K562 (cell line): ENCODE data around the gene PDGFA. TPM values are rescaled to one million over a fixed set of nuclear protein-coding genes. Genes with fewer than 3 reads are reported as not detected.
A peak's percentile ranks its signal among the peaks of the same experiment; 100 is the strongest.

Experiments used
- CREM ChIP-seq: IDR thresholded peaks from 2 replicates; pipeline ENCODE4 v1.6.1; 2014; ENCODE audit warnings: antibody characterized with exemption, low read depth
- GATAD2B ChIP-seq: fragments of 450-650 bp; IDR thresholded peaks from 2 replicates; pipeline ENCODE4 v1.6.1; 2017; ENCODE audit warnings: mild to moderate bottlenecking, borderline replicate concordance
- MCM3 ChIP-seq: fragments of 450-650 bp; IDR thresholded peaks from 2 replicates; pipeline ENCODE4 v1.6.1; 2016
- RBM22 ChIP-seq: fragments of 200-400 bp; formaldehyde crosslinking; IDR thresholded peaks from 2 replicates; pipeline ENCODE4 v1.6.1; 2018; ENCODE audit warnings: low read length, low read depth; ENCODE audit not compliant: poor library complexity, severe bottlenecking
- ZFX ChIP-seq: sonication (generic); formaldehyde crosslinking; IDR thresholded peaks from 2 replicates; pipeline ENCODE4 v1.8.0; 2022; ENCODE audit warnings: mild to moderate bottlenecking, missing genetic modification reagents, moderate library complexity
- ZNF639 ChIP-seq, 2 experiments: fragments of 200-800 bp in 1 of 2; sonication (Bioruptor generic) in 1 of 2; sonication (generic) in 1 of 2; formaldehyde crosslinking in 1 of 2; IDR thresholded peaks in 1 of 2; conservative IDR thresholded peaks in 1 of 2; 2 replicates each; pipeline versions ENCODE4 v1.5.0 to v1.6.1; 2016 to 2020; ENCODE audit warnings: missing compliant biosample characterization in 1 of 2, missing genetic modification characterization in 1 of 2, missing genetic modification reagents in 1 of 2
- polyA plus RNA-seq, 8 experiments: library from polyadenylated mRNA; depleted of rRNA in 4 of 8; stranded (reverse) in 5 of 8; unstranded in 3 of 8; fragments of >200 nt; fragmentation: Nextera tagmentation in 2 of 8; fragmentation: Illumina TruSeq in 1 of 8; extraction: Ambion mirVana in 2 of 8; extraction: Trizol in 1 of 8; gene quantifications; 2 replicates each; pipeline versions ENCODE4 v1.2.1 to v1.2.3, GENCODE V29; 2011 to 2014; ENCODE audit warnings: inconsistent platforms in 1 of 8, missing spikeins in 1 of 8
- total RNA-seq, 7 experiments: library from RNA; depleted of rRNA in 6 of 7; stranded (reverse); fragments of >200 nt in 6 of 7; fragmentation: Illumina TruSeq in 2 of 7; extraction: Trizol in 2 of 7; gene quantifications; 2 replicates each; pipeline versions ENCODE4 v1.2.1 to v1.2.3, GENCODE V29; 2011 to 2021; ENCODE audit warnings: low replicate concordance in 1 of 7
- TF ChIP-seq, protein P1 (sequence below): fragments of 200-600 bp; sonication (generic); IDR thresholded peaks from one replicate; pipeline ENCODE4 v1.6.1; 2012; ENCODE audit warnings: mild to moderate bottlenecking, low read depth, low read length, inconsistent platforms
- TF ChIP-seq, protein P2 (sequence below): fragments of 450-650 bp; IDR thresholded peaks from 2 replicates; pipeline ENCODE4 v1.6.1; 2016
- TF ChIP-seq, protein P3 (sequence below): fragments of 450-650 bp; formaldehyde crosslinking; IDR thresholded peaks from 2 replicates; pipeline ENCODE4 v1.4.0; 2022; ENCODE audit warnings: missing genetic modification characterization

Gene PDGFA
- total and polyA plus RNA-seq, 9 of the 15 experiments (the other 6 are each of a cell fraction or from before 2014, with no cell fraction given): 2.5 to 10.2 (median 4.6) TPM

DNA sequence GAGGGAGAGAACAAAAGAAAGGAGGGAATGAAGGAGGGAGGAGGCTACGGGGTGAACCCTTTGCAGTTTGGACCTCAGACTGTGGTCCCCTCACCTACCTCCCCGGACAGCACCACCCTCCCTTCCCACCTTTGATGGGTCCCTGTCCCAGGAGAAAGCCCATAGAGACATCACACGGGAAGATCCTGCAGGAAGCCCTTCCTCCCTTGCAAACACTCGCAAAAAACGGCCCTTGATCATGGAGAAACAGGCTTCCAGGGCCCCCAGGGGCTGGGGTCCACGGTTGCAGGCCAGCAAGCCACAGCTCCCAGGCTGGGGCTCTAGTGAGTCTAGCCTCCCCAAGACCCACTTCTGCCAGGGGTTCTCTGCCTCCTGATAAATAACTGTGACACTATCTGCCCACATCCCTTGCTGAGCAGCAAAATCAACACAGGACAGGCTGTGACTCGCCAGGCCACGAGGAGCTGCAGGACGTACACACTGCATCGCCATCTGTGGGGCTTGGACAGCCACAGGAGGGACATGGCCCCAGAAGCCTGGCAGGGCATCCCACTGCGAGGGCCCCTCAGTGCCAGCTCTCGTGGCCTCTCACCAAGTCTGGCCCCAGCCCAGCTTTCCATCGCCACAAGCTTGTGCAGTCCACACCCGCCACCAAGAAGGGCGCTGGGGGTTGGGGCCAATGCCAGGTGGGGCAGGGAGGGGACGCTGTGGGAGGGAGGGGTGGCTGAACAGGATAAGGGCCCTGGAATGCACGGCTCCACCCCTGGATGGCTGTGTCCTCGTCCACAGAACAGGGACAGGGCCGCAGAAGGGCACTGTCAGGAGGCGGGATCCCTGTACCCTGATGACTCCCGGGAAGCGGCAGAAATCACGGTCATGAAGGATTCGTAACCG, 34.2 kb downstream of the PDGFA start (continued):
- TF ChIP-seq, protein P1, sequence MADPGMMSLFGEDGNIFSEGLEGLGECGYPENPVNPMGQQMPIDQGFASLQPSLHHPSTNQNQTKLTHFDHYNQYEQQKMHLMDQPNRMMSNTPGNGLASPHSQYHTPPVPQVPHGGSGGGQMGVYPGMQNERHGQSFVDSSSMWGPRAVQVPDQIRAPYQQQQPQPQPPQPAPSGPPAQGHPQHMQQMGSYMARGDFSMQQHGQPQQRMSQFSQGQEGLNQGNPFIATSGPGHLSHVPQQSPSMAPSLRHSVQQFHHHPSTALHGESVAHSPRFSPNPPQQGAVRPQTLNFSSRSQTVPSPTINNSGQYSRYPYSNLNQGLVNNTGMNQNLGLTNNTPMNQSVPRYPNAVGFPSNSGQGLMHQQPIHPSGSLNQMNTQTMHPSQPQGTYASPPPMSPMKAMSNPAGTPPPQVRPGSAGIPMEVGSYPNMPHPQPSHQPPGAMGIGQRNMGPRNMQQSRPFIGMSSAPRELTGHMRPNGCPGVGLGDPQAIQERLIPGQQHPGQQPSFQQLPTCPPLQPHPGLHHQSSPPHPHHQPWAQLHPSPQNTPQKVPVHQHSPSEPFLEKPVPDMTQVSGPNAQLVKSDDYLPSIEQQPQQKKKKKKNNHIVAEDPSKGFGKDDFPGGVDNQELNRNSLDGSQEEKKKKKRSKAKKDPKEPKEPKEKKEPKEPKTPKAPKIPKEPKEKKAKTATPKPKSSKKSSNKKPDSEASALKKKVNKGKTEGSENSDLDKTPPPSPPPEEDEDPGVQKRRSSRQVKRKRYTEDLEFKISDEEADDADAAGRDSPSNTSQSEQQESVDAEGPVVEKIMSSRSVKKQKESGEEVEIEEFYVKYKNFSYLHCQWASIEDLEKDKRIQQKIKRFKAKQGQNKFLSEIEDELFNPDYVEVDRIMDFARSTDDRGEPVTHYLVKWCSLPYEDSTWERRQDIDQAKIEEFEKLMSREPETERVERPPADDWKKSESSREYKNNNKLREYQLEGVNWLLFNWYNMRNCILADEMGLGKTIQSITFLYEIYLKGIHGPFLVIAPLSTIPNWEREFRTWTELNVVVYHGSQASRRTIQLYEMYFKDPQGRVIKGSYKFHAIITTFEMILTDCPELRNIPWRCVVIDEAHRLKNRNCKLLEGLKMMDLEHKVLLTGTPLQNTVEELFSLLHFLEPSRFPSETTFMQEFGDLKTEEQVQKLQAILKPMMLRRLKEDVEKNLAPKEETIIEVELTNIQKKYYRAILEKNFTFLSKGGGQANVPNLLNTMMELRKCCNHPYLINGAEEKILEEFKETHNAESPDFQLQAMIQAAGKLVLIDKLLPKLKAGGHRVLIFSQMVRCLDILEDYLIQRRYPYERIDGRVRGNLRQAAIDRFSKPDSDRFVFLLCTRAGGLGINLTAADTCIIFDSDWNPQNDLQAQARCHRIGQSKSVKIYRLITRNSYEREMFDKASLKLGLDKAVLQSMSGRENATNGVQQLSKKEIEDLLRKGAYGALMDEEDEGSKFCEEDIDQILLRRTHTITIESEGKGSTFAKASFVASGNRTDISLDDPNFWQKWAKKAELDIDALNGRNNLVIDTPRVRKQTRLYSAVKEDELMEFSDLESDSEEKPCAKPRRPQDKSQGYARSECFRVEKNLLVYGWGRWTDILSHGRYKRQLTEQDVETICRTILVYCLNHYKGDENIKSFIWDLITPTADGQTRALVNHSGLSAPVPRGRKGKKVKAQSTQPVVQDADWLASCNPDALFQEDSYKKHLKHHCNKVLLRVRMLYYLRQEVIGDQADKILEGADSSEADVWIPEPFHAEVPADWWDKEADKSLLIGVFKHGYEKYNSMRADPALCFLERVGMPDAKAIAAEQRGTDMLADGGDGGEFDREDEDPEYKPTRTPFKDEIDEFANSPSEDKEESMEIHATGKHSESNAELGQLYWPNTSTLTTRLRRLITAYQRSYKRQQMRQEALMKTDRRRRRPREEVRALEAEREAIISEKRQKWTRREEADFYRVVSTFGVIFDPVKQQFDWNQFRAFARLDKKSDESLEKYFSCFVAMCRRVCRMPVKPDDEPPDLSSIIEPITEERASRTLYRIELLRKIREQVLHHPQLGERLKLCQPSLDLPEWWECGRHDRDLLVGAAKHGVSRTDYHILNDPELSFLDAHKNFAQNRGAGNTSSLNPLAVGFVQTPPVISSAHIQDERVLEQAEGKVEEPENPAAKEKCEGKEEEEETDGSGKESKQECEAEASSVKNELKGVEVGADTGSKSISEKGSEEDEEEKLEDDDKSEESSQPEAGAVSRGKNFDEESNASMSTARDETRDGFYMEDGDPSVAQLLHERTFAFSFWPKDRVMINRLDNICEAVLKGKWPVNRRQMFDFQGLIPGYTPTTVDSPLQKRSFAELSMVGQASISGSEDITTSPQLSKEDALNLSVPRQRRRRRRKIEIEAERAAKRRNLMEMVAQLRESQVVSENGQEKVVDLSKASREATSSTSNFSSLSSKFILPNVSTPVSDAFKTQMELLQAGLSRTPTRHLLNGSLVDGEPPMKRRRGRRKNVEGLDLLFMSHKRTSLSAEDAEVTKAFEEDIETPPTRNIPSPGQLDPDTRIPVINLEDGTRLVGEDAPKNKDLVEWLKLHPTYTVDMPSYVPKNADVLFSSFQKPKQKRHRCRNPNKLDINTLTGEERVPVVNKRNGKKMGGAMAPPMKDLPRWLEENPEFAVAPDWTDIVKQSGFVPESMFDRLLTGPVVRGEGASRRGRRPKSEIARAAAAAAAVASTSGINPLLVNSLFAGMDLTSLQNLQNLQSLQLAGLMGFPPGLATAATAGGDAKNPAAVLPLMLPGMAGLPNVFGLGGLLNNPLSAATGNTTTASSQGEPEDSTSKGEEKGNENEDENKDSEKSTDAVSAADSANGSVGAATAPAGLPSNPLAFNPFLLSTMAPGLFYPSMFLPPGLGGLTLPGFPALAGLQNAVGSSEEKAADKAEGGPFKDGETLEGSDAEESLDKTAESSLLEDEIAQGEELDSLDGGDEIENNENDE: no peak
- TF ChIP-seq CREM: no peak
- no peak for TF ChIP-seq ZNF639 (CRISPR knock-in tag; conservative IDR thresholded peaks at IDR 0.05 in 1 of 2, IDR thresholded peaks at IDR 0.05 in 1 of 2)
- TF ChIP-seq GATAD2B: no peak
- TF ChIP-seq MCM3: no peak
- TF ChIP-seq, protein P2, sequence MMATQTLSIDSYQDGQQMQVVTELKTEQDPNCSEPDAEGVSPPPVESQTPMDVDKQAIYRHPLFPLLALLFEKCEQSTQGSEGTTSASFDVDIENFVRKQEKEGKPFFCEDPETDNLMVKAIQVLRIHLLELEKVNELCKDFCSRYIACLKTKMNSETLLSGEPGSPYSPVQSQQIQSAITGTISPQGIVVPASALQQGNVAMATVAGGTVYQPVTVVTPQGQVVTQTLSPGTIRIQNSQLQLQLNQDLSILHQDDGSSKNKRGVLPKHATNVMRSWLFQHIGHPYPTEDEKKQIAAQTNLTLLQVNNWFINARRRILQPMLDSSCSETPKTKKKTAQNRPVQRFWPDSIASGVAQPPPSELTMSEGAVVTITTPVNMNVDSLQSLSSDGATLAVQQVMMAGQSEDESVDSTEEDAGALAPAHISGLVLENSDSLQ: no peak
- TF ChIP-seq, protein P3, sequence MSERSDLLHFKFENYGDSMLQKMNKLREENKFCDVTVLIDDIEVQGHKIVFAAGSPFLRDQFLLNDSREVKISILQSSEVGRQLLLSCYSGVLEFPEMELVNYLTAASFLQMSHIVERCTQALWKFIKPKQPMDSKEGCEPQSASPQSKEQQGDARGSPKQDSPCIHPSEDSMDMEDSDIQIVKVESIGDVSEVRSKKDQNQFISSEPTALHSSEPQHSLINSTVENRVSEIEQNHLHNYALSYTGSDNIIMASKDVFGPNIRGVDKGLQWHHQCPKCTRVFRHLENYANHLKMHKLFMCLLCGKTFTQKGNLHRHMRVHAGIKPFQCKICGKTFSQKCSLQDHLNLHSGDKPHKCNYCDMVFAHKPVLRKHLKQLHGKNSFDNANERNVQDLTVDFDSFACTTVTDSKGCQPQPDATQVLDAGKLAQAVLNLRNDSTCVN: no peak
- peak; percentile 15; the same call in 1 of the 2 replicates for TF ChIP-seq ZFX (CRISPR knock-in tag)
- TF ChIP-seq RBM22: no peak
